Frontal cortex (tissue), 4 donors: Measurements from ENCODE around the gene SRRM1. TPM values are rescaled to one million over a fixed set of nuclear protein-coding genes. Genes with fewer than 3 reads are reported as not detected.
A peak's percentile ranks its signal among the peaks of the same experiment; 100 is the strongest.
"Not testable (repeated sequence)": the region's sequence is repeated elsewhere in the genome, so short reads cannot be mapped to it uniquely, and the experiment has no call there.

ENCODE experiments used
- DNase-seq, 2 donors: peaks; one replicate each; pipeline ENCODE4 v3.0.0; 2012; ENCODE audit warnings: low spot score in 2 of 2
- FAIRE-seq: peaks from 2 replicates; lab custom pipeline; 2012; peaks lifted over from hg19 to GRCh38; lab: Jason Lieb, UNC
- total RNA-seq: library from RNA; depleted of rRNA; stranded (reverse); fragments of >200 nt; gene quantifications from one replicate; pipeline ENCODE4 v1.2.3, GENCODE V29; 2014
- donor health status: control.
- donor health status: control.
- donor health status: control.

SRRM1 gene
- total RNA-seq, 1 donor from 2014 or later = 34.6 TPM

- DNase-seq (no peak), FAIRE-seq (no peak)
Measured at GRCh38 chr1:24692351-24692980, 49.4 kb downstream of the SRRM1 start.

- FAIRE-seq (no peak), DNase-seq (no peak)
Measured at GRCh38 chr1:24693827-24694379, 50.8 kb downstream of the SRRM1 start.

DNA sequence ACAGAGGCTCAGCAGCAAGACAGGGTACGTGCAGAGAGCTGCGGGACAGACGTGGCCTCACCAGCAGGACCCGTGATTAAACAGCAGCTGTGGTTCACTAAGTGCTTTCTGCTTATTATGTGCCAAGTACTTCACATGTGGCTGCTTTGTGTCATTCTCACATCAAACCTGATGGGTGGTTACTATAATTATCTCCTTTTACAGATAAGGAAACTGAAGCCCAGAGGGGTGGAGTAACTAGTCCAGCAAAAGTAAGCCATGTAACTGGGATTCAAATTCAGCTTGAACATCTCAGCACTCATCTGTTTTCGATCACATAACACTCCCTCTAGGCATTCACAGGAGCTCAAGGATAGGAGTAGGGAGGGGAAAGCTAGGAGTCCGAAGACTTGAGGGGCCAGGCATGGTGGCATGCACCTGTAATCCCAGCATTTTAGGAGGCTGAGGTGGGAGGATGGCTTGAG, 51.3 kb downstream of the SRRM1 start:
- DNase-seq = no peak
- FAIRE-seq = no peak

- DNase-seq (no peak), FAIRE-seq (no peak)
Measured at GRCh38 chr1:24695202-24695974, 52.3 kb downstream of the SRRM1 start.

DNA sequence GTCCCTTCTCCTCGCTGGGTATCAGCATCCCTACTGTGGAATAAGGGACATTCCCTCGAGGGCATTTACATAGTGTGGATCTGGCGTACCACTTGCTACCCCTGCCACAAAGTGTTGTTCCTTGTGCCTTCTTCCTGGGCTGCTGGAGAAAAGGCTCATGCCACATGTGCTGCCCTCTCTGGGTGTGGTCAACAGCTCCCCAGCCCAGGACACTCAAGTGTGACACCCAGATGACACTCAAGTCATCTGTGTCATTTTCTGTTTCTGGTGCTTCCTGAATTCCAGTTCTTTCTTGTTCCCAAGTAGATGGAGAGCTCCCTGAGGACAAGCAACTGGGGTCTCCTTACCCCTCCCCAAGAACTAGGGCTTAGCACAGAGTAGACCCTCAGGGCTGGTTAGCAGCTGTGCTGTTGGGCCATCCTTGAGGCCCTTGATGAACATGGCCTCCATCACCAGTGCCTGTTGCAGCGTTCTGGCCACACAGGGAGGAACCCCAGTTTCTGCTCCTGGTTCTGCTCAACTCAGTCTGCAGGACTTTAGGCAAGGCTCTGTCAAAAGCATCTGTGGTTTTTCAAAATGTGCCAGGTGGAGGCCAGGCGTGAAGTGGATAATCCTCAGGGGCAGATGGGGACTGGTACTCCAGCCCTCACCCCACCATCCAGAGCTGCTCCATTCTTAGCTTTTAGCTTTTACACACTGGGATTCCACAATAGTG, 53.1 kb downstream of the SRRM1 start:
- DNase-seq (no peak), FAIRE-seq (no peak)

- no peak for FAIRE-seq
Measured at GRCh38 chr1:24696756-24697330, 53.7 kb downstream of the SRRM1 start.

DNA sequence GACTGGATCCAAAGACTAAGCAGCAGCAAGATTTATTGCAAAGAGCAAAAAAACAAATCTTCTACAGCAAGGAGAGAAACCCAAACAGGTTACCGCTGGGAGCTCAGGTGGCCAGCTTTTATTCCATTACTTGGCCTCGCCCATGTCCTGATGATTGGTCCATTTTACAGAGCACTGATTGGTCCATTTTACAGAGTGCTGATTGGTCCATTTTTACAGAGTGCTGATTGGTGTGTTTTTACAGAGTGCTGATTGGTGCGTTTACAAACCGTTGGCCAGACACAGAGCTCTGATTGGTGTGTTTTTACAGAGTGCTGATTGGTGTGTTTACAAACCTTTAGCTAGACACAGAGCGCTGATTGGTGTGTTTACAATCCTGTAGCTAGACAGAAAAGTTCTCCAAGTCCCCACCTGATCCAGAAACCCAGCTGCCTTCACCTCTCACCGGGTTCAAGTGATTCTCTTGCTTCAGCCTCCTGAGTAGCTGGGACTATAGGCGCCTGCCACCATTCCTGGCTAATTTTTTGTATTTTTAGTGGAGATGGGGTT, 54.4 kb downstream of the SRRM1 start:
- not testable (repeated sequence) for DNase-seq, FAIRE-seq

More at GRCh38 chr1:24696756-24697330, 53.7 kb downstream of the SRRM1 start:
- no peak for DNase-seq

- not testable (repeated sequence) for FAIRE-seq, DNase-seq
Measured at GRCh38 chr1:24698326-24698725, 55.2 kb downstream of the SRRM1 start.

GRCh38 chr1:24699628-24700027, 56.5 kb downstream of the SRRM1 start:
- FAIRE-seq (no peak), DNase-seq (no peak)

DNA sequence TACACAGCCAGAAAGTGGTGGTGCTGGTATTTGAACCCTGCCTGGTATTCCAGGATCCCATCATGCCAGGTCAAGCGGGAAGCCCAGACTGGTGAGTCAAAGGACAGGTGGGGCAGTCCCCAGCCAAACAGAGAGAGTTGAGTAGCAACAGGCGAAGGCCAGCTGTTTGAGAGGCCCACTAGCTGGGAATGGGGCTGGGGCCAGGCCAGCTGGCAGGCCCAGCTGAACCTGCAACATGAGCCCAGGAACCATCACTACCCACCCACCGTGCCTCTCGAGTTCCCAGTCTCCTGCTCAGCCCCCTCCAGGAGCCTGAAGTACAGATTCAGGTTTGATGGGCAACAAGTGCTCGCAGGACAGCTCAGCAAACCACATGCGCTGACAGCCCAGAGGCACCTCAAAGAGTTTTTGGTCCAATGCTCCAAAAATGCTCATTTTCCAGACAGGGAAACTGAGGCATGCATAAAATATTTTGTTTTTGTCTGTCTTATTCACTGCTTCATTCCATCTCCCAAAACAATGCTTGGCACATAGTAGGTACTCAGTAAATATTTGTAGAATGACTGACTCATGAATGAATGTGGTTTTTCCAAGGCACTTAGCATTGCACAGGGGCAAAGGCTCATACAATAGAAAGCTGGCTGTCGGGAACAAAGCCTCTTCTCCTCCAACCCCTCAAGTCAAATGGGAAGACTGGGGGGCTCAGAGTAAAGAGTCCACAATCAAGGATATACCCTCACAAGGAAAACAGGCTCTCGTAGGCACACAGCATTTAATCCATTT, 59.6 kb downstream of the SRRM1 start:
- DNase-seq (no peak), FAIRE-seq (no peak)

DNA sequence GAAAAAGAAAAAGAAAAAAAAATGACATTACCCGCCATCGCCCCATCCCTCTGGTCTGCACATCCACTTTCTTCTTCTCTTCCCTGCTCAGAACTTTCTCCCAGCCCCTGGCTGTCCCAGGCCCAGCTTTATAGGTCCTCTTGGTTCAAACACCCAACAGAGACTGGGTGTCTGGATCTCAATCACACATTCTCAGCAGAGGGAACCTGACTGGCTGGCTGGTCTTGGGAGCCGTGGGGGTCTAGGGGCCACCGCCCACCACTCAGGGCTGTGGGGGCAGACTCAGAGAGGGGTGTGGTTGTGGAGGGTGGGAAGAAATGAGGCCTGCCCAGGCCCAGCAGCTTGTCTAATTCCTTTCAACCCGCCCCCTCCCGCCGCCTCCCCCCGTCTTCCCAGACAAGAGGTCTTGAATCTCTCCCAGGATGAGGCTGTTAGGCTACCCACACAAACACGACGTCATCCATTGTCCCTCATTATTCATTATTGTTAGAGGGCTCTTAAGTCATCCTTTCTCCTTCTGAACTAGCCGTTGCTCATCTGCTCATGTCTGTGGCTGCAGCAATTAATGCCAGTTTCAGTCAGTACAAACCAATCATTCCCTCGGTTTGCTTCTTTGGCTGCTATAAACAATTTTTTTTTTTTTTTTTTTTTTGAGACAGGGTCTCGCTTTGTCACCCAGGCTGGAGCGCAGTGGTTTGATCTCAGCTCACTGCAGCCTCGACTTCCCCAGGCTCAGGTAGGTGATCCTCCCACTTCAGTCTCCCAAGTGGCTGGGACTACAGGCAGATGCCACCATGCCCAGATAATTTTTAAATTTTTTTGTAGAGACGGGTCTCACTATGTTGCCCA, 61.5 kb downstream of the SRRM1 start:
- peak; percentile 60 to 78 for DNase-seq
- no peak for FAIRE-seq

DNA sequence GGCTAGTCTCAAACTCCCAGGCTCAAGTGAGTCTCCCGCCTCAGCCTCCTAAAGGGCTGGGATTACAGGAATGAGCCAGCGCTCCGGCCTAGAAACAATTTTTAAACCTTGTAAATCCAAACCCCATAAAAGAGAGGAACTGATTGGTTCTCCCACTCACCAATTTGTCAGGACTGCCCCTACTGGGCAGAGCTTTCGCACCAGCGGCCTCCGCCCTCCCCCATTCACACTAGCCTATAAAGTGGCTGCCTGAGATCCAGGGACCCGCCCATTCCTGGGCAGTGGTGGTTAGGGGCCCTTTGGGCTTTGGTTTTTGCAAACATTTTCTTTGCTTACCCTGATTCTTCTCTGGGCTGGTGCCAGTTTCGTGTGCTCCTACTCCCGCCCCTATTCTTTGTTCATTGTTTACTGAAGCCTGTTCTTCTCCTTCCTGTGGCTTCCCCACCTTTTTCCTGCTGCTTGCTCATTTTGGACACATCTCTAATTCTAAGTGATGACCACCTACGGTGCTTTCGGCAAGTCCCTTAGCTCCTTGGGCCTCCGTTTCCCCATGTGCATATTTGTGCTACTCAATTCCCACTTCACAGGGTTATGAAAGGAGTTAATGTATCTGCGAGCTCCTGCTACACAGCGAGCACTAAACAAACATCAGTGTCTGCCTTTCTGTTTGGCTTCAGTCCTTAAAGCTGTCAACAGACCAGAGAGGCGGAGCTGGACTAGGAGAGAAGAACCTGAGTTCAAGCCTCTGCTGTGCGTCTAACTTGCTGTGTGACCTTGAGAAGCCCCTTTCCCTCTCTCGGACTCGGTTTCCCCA, 62.4 kb downstream of the SRRM1 start:
- DNase-seq (peak; percentile 72 to 76), FAIRE-seq (no peak)

- DNase-seq, FAIRE-seq: not testable (repeated sequence)
Measured at GRCh38 chr1:24706074-24706389, 62.9 kb downstream of the SRRM1 start.

GRCh38 chr1:24707687-24708086, 64.6 kb downstream of the SRRM1 start:
- no peak for DNase-seq
- FAIRE-seq = no peak

DNA sequence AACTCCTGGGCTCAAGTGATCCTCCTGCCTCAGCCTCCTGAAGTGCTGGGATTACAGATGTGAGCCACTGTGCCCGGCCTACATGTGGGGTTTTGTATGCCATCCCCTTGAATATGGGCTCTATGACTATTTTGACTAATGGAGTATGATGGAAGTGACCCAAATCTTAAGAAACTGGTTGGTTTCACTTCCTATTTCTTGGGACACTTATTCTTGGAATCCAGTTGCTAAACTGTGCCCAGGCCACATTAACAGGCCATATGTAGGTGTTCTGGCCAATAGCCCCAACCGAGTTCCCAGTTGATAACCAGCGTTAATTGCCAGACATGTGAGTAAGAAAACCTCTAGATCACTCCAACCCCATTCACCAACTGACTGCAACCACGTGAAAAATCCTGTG, 65.8 kb downstream of the SRRM1 start:
- no peak for DNase-seq
- no peak for FAIRE-seq

- FAIRE-seq = no peak
- DNase-seq = no peak
Measured at GRCh38 chr1:24709791-24710441, 66.8 kb downstream of the SRRM1 start.

DNA sequence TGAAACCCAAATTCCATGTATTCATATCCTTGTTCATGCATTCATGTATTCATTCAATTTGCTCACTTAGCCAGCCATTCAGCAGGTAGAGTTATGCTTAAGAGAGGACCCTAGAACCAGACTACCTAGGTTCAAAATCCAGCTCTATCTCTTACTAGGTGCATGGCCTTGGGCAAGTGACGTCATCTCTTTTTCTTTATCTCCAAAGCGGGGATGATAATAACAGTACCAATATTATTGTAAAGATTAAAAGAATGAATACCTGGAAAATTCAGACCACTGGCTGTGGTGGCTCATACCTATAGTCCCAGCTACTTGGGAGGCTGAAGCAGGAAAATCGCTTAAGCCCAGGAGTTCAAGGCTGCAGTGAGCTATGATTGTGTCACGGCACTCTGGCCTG, 68.2 kb downstream of the SRRM1 start:
- FAIRE-seq (no peak), DNase-seq (no peak)
